Activated CD4-positive, alpha-beta T cell treated with anti-CD3 and anti-CD28 coated beads, Interleukin-2, Interleukin-4, amounts not matched to agents 100 ng/mL and 50 ng/mL, durations not matched to agents 16 hours and 8 hours (primary cell): ENCODE data around the gene CES5A.
"Not testable (repeated sequence)": the region's sequence is repeated elsewhere in the genome, so short reads cannot be mapped to it uniquely, and the experiment has no call there.

Experiments
- DNase-seq: peaks from one replicate; pipeline ENCODE4 v3.0.0-alpha.2; 2020; ENCODE audit warnings: low spot score

CES5A gene

GRCh38 chr16:55875273-55875672 is at the start of gene CES5A:
Gene CES5A, minus strand, starts transcription at chr16:55875373. Its CDS starts 152 bp downstream, at chr16:55875221.
- no peak for DNase-seq

GRCh38 chr16:55922662-55923061 is 47.5 kb upstream of the CES5A start:
- no peak for DNase-seq

GRCh38 chr16:55917373-55918160 is 42.4 kb upstream of the CES5A start:
- DNase-seq, result no peak

- DNase-seq, result no peak
Measured at GRCh38 chr16:55915096-55915827, 40.1 kb upstream of the CES5A start.

GRCh38 chr16:55914383-55914782 is 39.2 kb upstream of the CES5A start:
- no peak for DNase-seq

GRCh38 chr16:55913716-55914115 is 38.5 kb upstream of the CES5A start:
- no peak for DNase-seq

GRCh38 chr16:55913121-55913520 is 37.9 kb upstream of the CES5A start:
- not testable (repeated sequence) for DNase-seq

- no peak for DNase-seq
Measured at GRCh38 chr16:55912022-55912421, 36.8 kb upstream of the CES5A start.

GRCh38 chr16:55911616-55912015 is 36.4 kb upstream of the CES5A start:
- no peak for DNase-seq

GRCh38 chr16:55909876-55910275 is 34.7 kb upstream of the CES5A start:
- no peak for DNase-seq

GRCh38 chr16:55908641-55909040 is 33.5 kb upstream of the CES5A start:
- no peak for DNase-seq

GRCh38 chr16:55907661-55908060 is 32.5 kb upstream of the CES5A start:
- no peak for DNase-seq

GRCh38 chr16:55906123-55906522 is 30.9 kb upstream of the CES5A start:
- DNase-seq, result no peak

GRCh38 chr16:55905651-55906050 is 30.5 kb upstream of the CES5A start:
- DNase-seq, result no peak

- DNase-seq, result no peak
Measured at GRCh38 chr16:55901566-55902217, 26.5 kb upstream of the CES5A start.

- no peak for DNase-seq
Measured at GRCh38 chr16:55900616-55901393, 25.6 kb upstream of the CES5A start.

- no peak for DNase-seq
Measured at GRCh38 chr16:55899857-55900256, 24.7 kb upstream of the CES5A start.

GRCh38 chr16:55898592-55898991 is 23.4 kb upstream of the CES5A start:
- no peak for DNase-seq

GRCh38 chr16:55892821-55893220 is 17.6 kb upstream of the CES5A start:
- no peak for DNase-seq

GRCh38 chr16:55889518-55889917 is 14.3 kb upstream of the CES5A start:
- DNase-seq, result no peak

GRCh38 chr16:55888546-55888945 is 13.4 kb upstream of the CES5A start:
- DNase-seq, result no peak

- no peak for DNase-seq
Measured at GRCh38 chr16:55876854-55877253, 1.7 kb upstream of the CES5A start.
